HG02588 (cell line): ENCODE measurements around the gene ANKRD37.

ENCODE experiments used
- ATAC-seq: cut with Tn5 transposase; IDR thresholded peaks from one replicate; pipeline ENCODE4 v1.9.1; 2021; ENCODE audit warnings: mild to moderate bottlenecking, moderate library complexity; ENCODE audit not compliant: unreplicated experiment

ANKRD37 gene

GRCh38 chr4:185379326-185380295, 17.0 kb upstream of the ANKRD37 start:
- no peak for ATAC-seq

DNA sequence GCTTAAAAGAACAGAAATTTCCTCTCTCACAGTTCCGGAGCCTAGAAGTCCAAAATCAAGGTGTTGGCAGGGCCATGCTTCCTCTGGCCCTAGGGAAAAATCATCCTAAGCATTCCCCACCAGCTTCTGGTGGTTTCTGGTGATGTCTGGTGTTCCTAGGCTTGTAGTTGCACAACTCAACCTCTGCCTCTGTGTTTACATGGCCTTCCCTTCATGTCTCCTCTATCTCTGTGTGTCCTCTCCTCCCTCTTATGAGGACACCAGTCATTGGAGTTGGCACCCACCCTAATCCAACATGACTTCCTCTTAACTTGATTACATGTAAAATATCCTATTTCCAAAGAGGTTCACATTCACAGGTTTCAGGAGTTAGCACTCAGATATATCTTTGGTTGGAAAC, 16.3 kb upstream of the ANKRD37 start:
- no peak for ATAC-seq

- no peak for ATAC-seq
Observed at GRCh38 chr4:185381288-185382196, 15.1 kb upstream of the ANKRD37 start.

- no peak for ATAC-seq
Observed at GRCh38 chr4:185382754-185383153, 13.9 kb upstream of the ANKRD37 start.

GRCh38 chr4:185383451-185383850, 13.2 kb upstream of the ANKRD37 start:
- no peak for ATAC-seq

GRCh38 chr4:185384061-185384460, 12.6 kb upstream of the ANKRD37 start:
- ATAC-seq: no peak

DNA sequence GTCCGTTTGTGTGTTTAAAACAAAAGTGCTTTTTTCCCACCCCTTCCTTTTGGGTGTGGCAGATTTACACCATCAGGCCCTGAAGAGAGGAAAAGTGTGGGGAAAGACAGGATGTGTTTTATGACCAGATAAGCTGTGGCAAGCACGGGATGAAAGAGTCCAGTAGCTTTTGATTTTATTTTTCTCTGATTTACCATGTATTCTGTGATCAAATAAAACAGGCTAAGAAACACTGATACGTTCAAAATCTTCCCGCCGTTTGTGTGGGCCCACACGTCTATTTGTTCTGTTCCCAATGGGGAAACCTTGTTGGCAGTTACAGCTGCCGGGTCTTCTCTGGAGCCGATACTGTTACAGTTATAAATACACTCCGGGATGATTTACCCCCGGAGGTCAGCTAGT, 11.7 kb upstream of the ANKRD37 start:
- no peak for ATAC-seq

GRCh38 chr4:185387957-185388356, 8.7 kb upstream of the ANKRD37 start:
- no peak for ATAC-seq

DNA sequence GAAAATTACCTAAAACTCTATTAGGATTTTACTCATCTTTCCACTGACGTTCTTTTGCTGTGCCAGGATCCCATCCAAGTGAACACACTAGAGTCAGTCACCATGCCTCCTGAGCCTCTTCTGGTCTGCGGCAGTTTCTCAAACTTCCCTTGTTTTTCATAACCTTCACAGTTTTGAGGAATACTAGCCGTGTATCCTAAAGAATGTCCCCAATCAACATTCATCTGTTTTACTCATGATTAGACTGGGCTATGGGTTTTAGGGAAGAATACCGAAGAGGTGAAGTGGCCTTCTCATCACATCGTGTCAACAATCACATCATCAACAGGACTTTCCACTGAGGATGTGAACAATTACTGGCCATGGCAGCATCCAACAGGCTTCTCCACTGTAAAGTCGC, 5.7 kb upstream of the ANKRD37 start:
- no peak for ATAC-seq

DNA sequence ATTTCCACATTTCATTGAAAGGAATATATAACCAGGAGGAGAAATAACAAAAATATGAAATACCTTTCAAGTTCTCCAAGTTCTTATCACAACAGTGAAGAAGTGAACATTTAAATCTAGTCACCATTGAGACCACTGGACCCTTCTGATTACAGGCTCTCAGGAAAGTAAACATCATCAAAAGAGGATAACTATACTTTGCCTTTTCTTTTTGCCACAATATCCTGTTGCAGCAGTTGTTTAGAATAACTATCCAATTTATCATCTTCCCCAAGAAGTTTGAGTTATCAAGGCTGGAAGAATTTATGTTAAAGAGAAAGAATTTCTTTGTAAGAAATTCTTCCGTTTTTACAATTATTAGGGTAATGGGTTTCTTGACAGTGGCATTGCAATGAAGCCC, 4.5 kb upstream of the ANKRD37 start:
- ATAC-seq: no peak

- ATAC-seq: no peak
Observed at GRCh38 chr4:185394568-185395237, 1.9 kb upstream of the ANKRD37 start.

- ATAC-seq: no peak
Observed at GRCh38 chr4:185395238-185395955, 1.2 kb upstream of the ANKRD37 start, which contains the start of gene LRP2BP. LRP2BP (minus strand) TSS chr4:185395924; CDS start chr4:185378186, 17,738 bp downstream.

DNA sequence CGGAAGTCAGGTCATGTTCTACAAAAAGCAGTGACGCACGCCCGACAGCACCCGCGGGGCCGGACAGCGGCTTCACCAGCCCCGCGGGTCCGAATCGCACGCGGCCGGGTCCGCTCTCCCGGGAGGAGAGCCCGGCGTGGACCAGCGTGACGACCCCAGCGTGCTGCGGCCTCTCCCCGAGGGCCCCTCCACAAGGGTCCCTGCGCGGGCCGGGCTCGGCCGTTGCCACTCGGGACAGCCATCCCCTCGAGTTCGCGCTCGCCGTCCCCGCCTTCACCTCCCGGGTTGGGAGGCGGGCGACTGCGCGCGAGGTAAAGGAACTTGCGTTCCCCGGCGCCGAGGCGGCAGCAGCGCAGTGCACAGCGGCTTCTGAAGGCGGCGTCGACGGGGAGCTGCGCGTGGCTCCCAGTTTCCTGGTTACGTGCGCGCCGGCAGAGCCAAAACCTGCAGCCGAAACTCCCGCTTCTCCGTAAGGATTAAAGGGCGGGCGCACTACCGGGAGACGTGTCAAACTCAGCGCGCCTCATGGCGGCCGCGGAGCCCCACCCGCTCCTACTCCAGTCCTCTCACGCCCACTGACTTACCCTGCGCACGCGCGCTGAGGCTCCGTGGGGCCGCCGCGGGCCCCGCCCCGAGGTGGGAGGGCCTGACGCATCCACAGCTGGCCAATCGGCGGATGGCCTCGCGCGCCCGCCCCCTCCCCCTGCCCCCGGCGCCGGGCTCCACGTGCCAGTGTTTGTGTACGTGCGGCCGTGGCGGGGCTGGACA, 501 bp upstream of the ANKRD37 start:
- ATAC-seq: peak; percentile 78

GRCh38 chr4:185398618-185399017, 2.0 kb downstream of the ANKRD37 start:
- ATAC-seq: no peak

DNA sequence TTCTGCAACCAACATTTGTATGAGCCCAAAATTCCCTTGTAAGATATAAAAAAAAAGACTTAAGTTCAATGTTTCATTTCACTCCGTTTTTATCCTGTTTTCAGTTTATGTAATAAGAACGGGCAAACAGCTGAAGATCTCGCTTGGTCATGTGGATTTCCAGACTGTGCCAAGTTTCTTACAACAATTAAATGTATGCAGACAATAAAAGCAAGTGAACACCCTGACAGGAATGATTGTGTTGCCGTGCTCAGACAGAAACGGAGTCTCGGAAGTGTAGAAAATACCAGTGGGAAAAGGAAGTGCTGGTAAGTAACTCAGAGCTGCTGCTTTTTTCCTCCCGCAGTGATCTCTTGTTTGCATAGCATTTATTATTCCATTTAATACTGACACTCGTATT, 2.8 kb downstream of the ANKRD37 start:
- ATAC-seq: no peak

DNA sequence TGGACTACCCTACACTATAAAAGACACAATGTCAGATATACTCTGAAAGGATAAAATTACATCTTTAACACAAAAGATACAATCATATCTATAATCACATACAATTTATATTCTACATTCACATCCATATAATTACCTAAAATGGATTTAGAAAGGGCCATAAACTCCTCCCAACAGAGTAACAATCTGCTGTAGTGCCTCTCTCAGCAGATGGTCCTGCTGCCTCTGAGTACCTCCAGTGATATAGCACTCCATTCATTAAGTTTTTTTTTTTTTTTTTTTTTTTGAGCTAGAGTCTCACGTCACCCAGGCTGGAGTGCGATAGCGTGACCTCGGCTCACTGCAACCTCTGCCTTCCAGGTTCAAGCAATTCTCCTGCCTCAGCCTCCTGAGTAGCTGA, 7.4 kb downstream of the ANKRD37 start:
- no peak for ATAC-seq

GRCh38 chr4:185405296-185405999, 8.8 kb downstream of the ANKRD37 start:
- peak; percentile 73 for ATAC-seq

DNA sequence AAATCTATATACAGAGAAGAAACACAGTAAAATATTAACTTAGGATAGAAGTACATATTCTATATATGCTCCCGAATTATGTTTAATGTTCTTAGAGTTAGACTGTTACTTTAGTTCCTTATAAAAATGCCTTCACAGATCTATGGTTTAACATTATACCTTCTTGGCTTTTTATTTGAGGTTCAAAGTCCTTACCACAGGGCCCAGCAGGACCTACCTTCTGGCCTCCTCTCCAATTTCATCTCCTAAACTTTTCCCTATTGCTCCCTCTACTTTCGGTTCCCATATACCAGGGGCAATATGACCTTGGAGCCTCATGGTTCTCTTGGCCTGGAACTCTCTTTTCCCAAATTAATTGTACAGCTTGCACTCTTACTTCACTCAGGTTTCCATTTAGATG, 11.8 kb downstream of the ANKRD37 start:
- ATAC-seq: no peak

DNA sequence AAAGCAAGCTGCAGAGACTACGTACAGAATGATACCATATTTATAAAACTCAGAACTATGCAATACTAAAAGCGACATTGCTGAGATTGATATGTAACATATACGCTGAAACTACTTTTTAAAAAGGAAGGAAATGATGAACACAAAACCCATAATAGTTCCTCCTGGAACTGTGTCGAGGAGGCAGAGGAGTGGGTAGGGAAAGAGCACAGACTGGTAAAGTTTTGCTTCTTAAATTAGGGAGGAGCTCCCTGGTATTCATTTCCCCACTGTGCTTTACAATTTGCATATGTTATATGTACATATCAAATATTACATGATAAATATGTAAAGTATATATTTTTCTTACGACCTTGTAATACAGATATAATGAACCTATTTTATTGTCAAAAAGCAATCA, 15.2 kb downstream of the ANKRD37 start:
- ATAC-seq: no peak
